ENCODE results near the gene FAHD2B. TPM values are rescaled to one million over a fixed set of nuclear protein-coding genes. Genes with fewer than 3 reads are reported as not detected.
"Not testable (repeated sequence)": the region's sequence is repeated elsewhere in the genome, so short reads cannot be mapped to it uniquely, and the experiment has no call there.

Gene FAHD2B
- total RNA-seq, 1 experiment from 2014 or later = 22.2 TPM

- H3K9me3 ChIP-seq (ENCODE audit: low read length); H3K36me3 ChIP-seq (ENCODE audit: low read depth, low read length); CTCF ChIA-PET; H3K4me2 ChIP-seq (ENCODE audit: low read length); intact Hi-C loops (cut with micrococcal nuclease); DNase-seq; H3F3A ChIP-seq (ENCODE audit: low read length, unreplicated experiment); H3K4me1 ChIP-seq (ENCODE audit: insufficient read depth, low read length); H4K20me1 ChIP-seq (ENCODE audit: low read length); POLR2A ChIA-PET (ENCODE audit: unreplicated experiment); H2AFZ ChIP-seq (ENCODE audit: low read length); BruUV-seq (replicated peaks); H3K9ac ChIP-seq (ENCODE audit: low read length); H3K27ac ChIP-seq (ENCODE audit: low read length); H3K79me2 ChIP-seq (ENCODE audit: low read length); H3K9me2 ChIP-seq (replicated peaks; ENCODE audit: low read length); H3K4me3 ChIP-seq (ENCODE audit: low read length): not testable (repeated sequence)
- H3K27me3 ChIP-seq (ENCODE audit: low read length) = peaks cover 11% of the 10 kb centered on the region
- peak; percentile 64 for ATAC-seq
Observed at GRCh38 chr2:97056150-97056549, 38.5 kb downstream of the FAHD2B start.

- ATAC-seq; H3K9me3 ChIP-seq (ENCODE audit: low read length); intact Hi-C loops (cut with micrococcal nuclease); BruUV-seq (replicated peaks); H3K79me2 ChIP-seq (ENCODE audit: low read length); H3K9ac ChIP-seq (ENCODE audit: low read length); POLR2A ChIA-PET (ENCODE audit: unreplicated experiment); H3K9me2 ChIP-seq (replicated peaks; ENCODE audit: low read length); H3K4me1 ChIP-seq (ENCODE audit: insufficient read depth, low read length); H3F3A ChIP-seq (ENCODE audit: low read length, unreplicated experiment); CTCF ChIA-PET; DNase-seq; H4K20me1 ChIP-seq (ENCODE audit: low read length); H3K36me3 ChIP-seq (ENCODE audit: low read depth, low read length); H3K4me2 ChIP-seq (ENCODE audit: low read length); H2AFZ ChIP-seq (ENCODE audit: low read length); H3K4me3 ChIP-seq (ENCODE audit: low read length); H3K27ac ChIP-seq (ENCODE audit: low read length): not testable (repeated sequence)
- peaks cover 16% of the 10 kb centered on the region for H3K27me3 ChIP-seq (ENCODE audit: low read length)
Observed at GRCh38 chr2:97050032-97050431, 44.6 kb downstream of the FAHD2B start.

- H3K4me3 ChIP-seq (ENCODE audit: low read length); H3K9me2 ChIP-seq (replicated peaks; ENCODE audit: low read length); H3K9ac ChIP-seq (ENCODE audit: low read length); H2AFZ ChIP-seq (ENCODE audit: low read length); H3K36me3 ChIP-seq (ENCODE audit: low read depth, low read length); H3F3A ChIP-seq (ENCODE audit: low read length, unreplicated experiment); DNase-seq; H4K20me1 ChIP-seq (ENCODE audit: low read length); H3K27ac ChIP-seq (ENCODE audit: low read length); H3K79me2 ChIP-seq (ENCODE audit: low read length); intact Hi-C loops (cut with micrococcal nuclease); H3K4me2 ChIP-seq (ENCODE audit: low read length); H3K4me1 ChIP-seq (ENCODE audit: insufficient read depth, low read length); CTCF ChIA-PET; ATAC-seq; H3K9me3 ChIP-seq (ENCODE audit: low read length); POLR2A ChIA-PET (ENCODE audit: unreplicated experiment); BruUV-seq (replicated peaks): not testable (repeated sequence)
- H3K27me3 ChIP-seq (ENCODE audit: low read length) = peaks cover 16% of the 10 kb centered on the region
Observed at GRCh38 chr2:97048448-97048847, 46.2 kb downstream of the FAHD2B start.

GRCh38 chr2:97046676-97047075 lies 48.0 kb downstream of the FAHD2B start:
- H4K20me1 ChIP-seq (ENCODE audit: low read length); H3F3A ChIP-seq (ENCODE audit: low read length, unreplicated experiment); ATAC-seq; intact Hi-C loops (cut with micrococcal nuclease); H3K4me1 ChIP-seq (ENCODE audit: insufficient read depth, low read length); POLR2A ChIA-PET (ENCODE audit: unreplicated experiment); DNase-seq; H3K79me2 ChIP-seq (ENCODE audit: low read length); CTCF ChIA-PET; H3K36me3 ChIP-seq (ENCODE audit: low read depth, low read length); H2AFZ ChIP-seq (ENCODE audit: low read length); H3K27ac ChIP-seq (ENCODE audit: low read length); BruUV-seq (replicated peaks); H3K4me3 ChIP-seq (ENCODE audit: low read length); H3K9me2 ChIP-seq (replicated peaks; ENCODE audit: low read length); H3K4me2 ChIP-seq (ENCODE audit: low read length); H3K9ac ChIP-seq (ENCODE audit: low read length); H3K9me3 ChIP-seq (ENCODE audit: low read length): not testable (repeated sequence)
- H3K27me3 ChIP-seq (ENCODE audit: low read length) = peaks cover 22% of the 10 kb centered on the region

GRCh38 chr2:97045895-97046499 lies 48.7 kb downstream of the FAHD2B start:
- intact Hi-C loops (cut with micrococcal nuclease); H3K36me3 ChIP-seq (ENCODE audit: low read depth, low read length); H3F3A ChIP-seq (ENCODE audit: low read length, unreplicated experiment); H4K20me1 ChIP-seq (ENCODE audit: low read length); H3K4me3 ChIP-seq (ENCODE audit: low read length); H3K9ac ChIP-seq (ENCODE audit: low read length); H2AFZ ChIP-seq (ENCODE audit: low read length); H3K79me2 ChIP-seq (ENCODE audit: low read length); H3K9me3 ChIP-seq (ENCODE audit: low read length); H3K4me1 ChIP-seq (ENCODE audit: insufficient read depth, low read length); POLR2A ChIA-PET (ENCODE audit: unreplicated experiment); CTCF ChIA-PET; H3K4me2 ChIP-seq (ENCODE audit: low read length); DNase-seq; H3K27ac ChIP-seq (ENCODE audit: low read length); ATAC-seq; H3K9me2 ChIP-seq (replicated peaks; ENCODE audit: low read length); BruUV-seq (replicated peaks): not testable (repeated sequence)
- peaks cover 22% of the 10 kb centered on the region for H3K27me3 ChIP-seq (ENCODE audit: low read length)

Other genes starting within 250 kb of the FAHD2B start
- 24.5 and 29.4 TPM in 2 replicates for gene ANKRD39, start 236.9 kb downstream of the FAHD2B start, total RNA-seq (2014; rRNA removed)
- gene SEMA4C, start 224.8 kb downstream of the FAHD2B start, total RNA-seq (2014; rRNA removed) = 20.6 and 29.8 TPM in 2 replicates
- gene FAM178B, start 108.3 kb downstream of the FAHD2B start, total RNA-seq (2014; rRNA removed) = not detected in 2 replicates
- 12.6 and 14.0 TPM in 2 replicates for gene ANKRD36, start 18.3 kb upstream of the FAHD2B start, total RNA-seq (2014; rRNA removed)

Data from PC-3 (cell line).